Measurements from ENCODE around the gene ATP6AP1.
A peak's percentile ranks its signal among the peaks of the same experiment; 100 is the strongest.

ATP6AP1 gene

DNA sequence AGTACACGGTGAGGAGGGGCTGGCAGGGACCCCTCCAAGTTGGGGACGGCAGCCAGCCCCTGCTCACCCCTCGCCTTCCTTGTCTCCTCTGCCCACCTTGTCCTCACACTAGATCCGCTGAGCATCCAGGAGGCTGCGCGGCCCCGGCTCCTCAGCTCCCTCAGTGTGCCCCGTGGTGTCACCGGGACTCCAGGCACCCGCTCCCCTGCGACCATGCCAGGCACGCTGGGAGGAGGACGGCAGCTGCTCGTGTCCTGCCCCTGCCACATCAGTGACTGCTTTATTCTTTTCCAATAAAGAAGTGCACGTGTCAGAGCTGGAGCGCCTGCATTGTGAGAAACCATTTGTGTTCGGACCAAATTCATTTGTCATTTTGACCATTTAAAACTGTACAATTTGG is 21.8 kb downstream of the ATP6AP1 start:
- no peak for DNase-seq

- DNase-seq, result no peak
These were observed 24.3 kb downstream of the ATP6AP1 start for GRCh38 chrX:154452823-154453222.

GRCh38 chrX:154457491-154458115 is 29.1 kb downstream of the ATP6AP1 start:
- peak; percentile 54 to 72 for DNase-seq

DNA sequence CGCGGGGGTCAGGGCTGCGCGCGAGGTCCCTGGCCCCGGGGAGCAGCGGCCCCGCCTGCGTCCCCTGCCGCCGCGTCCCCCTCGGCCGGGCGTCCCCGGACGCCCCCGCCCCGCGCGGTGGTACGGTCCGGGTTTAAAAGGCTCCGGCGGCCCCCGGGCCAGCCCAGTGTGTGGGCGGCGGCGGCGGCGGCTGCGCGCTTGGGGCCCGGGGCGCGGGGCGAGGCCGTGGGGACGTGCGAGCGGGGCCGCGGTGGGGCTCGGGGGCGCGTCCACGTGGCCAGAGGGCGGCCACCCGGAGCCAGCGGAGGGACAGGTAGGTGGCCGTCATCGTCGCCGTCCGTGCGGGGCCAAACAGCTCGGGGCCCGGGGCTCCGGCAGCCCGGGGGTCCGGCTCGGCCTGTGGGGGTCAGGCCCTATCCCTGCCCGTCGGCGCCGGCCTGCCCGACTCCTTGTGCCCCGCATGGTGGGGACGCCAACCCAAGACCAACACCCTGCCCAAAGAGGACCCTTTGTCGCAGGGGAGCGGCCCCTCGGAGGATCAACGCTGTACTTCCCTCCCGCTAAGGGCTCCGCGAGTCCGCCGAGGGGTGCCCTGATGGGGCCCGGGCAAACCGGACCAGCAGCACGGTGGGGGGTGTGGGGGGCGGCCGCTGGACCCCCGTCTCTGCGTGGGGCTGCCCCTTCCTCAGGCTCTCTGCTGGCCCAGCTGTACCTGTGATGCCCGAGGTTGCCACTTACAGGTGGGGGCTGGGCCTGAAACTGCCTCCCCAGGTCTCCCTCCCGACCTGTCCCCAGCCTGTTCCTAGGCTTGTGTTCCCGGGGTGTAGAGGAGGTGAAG is 29.9 kb downstream of the ATP6AP1 start, which contains the start of gene PLXNA3:
TSS of gene PLXNA3 (plus strand) at position 166 of the 838 bp plus-strand sequence. CDS start 1,903 bp downstream, outside the sequence.
- peak in 1 of 2 experiments; percentile 55 for DNase-seq

- DNase-seq, result peak; percentile 38 to 39
These were observed 30.7 kb downstream of the ATP6AP1 start for GRCh38 chrX:154458954-154459778.

DNA sequence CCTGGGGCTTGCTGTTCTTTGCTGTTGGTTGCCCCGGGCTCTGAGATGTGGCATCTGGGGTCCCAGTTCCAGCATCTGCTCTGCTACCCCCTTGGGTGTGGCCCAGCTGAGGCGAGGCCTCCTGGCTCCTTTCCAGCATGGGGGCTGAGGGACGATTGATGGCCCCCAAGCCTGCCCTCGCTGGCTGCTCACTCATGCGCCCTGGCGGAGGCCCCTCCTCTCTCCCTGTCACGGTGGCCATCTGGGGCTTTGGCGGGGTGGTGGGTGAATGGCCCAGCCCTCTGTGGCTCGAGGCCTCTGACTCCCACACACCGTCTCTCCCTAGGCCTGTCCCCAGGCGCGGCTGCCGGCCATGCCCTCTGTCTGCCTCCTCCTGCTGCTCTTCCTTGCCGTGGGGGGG is 31.4 kb downstream of the ATP6AP1 start:
- no peak for DNase-seq

GRCh38 chrX:154460326-154460725 is 31.8 kb downstream of the ATP6AP1 start:
- DNase-seq, result no peak

GRCh38 chrX:154462396-154462795 is 33.9 kb downstream of the ATP6AP1 start:
- DNase-seq, result no peak

- DNase-seq, result no peak
These were observed 35.2 kb downstream of the ATP6AP1 start for GRCh38 chrX:154463611-154464220.

GRCh38 chrX:154464806-154465365 is 36.4 kb downstream of the ATP6AP1 start:
- DNase-seq, result no peak

- no peak for DNase-seq
These were observed 37.1 kb downstream of the ATP6AP1 start for GRCh38 chrX:154465601-154466000.

DNA sequence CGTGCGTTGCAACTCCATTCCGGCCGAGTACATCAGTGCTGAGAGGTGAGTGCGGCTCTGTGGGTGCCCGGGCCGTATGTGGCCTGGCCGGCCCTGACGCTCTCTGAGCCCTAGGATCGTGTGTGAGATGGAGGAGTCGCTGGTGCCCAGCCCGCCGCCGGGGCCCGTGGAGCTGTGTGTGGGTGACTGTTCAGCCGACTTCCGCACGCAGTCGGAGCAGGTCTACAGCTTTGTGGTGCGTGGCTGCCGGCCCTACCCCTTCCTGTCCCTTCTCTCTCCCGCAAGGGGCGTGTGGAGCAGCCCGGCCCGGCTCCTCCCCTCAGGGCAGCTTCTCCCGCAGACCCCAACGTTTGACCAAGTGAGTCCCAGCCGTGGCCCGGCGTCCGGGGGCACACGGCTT is 37.6 kb downstream of the ATP6AP1 start:
- DNase-seq, result no peak

DNA sequence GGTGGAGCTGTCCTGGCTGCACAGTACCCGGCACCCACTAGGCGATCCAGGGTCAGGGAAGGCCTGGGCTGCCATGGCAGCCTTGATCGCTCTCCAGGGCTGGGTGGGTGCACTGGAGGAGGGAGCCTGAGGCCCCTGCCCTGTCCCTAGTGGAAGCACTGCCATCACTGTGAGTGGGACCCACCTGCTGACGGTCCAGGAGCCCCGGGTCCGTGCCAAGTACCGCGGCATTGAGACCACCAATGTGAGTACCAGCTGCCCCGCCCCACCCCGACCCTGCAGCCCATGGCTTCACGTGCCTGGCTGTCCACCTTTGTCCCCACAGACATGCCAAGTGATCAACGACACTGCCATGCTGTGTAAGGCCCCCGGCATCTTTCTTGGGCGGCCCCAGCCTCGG is 38.4 kb downstream of the ATP6AP1 start:
- no peak for DNase-seq

- no peak for DNase-seq
These were observed 39.1 kb downstream of the ATP6AP1 start for GRCh38 chrX:154467556-154467955.

DNA sequence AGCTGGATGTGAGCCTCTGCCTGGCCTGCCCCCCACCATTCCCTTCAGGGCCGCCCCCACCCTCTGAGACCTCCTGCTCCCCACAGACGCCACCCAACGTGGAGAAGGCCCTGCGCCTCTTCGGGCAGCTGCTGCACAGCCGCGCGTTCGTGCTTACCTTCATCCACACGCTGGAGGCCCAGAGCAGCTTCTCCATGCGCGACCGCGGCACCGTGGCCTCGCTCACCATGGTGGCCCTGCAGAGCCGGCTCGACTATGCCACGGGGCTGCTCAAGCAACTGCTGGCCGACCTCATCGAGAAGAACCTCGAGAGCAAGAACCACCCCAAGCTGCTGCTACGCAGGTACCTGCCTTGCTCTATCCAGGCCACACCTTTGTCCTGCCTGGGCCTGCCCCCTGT is 39.7 kb downstream of the ATP6AP1 start:
- no peak for DNase-seq

GRCh38 chrX:154469114-154469513 is 40.6 kb downstream of the ATP6AP1 start:
- no peak for DNase-seq

DNA sequence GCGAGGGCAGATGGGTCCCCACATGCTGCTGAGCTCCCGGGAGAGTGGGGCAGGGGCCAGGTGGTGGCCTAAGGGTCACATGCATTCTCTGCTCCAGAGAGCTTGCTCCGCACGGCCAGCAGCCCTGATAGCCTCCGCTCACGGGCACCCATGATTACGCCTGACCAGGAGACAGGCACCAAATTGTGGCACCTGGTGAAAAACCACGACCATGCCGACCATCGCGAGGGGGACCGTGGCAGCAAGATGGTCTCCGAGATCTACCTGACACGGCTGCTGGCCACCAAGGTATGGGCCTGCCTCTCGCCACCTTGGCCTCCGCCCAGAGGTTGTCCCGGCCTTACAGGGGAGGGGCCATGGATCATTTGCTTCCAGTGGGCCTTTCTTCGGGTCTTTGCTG is 41.4 kb downstream of the ATP6AP1 start:
- DNase-seq, result no peak

GRCh38 chrX:154470434-154470833 is 42.0 kb downstream of the ATP6AP1 start:
- no peak for DNase-seq

DNA sequence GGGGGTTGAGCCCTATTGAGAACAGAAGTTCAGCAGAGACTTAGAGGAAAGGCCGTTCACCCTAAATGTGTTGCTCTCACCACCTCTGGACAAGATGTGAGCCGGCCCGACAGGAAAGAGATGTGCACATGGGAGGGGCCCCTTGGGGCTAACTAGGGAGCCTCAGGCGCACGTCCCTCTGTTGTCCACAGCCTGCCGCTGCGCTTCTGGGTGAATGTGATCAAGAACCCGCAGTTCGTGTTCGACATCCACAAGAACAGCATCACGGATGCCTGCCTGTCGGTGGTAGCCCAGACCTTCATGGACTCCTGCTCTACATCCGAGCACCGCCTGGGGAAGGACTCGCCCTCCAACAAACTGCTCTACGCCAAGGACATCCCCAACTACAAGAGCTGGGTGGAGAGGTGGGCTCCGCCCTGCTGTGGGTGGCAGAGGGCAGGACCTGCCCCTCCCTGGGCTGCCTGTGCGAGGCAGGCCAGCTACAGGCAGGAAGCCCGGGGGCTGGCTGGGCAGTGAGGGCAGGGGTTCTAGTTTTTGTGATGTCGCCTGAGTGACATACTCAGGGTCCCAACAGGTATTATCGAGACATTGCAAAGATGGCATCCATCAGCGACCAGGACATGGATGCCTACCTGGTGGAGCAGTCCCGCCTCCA is 42.6 kb downstream of the ATP6AP1 start:
- no peak for DNase-seq

GRCh38 chrX:154471839-154472684 is 43.6 kb downstream of the ATP6AP1 start:
- DNase-seq, result no peak
